IgD-negative memory B cell (primary cell): Measurements from ENCODE around the gene TUBB. TPM values are rescaled to one million over a fixed set of nuclear protein-coding genes. Genes with fewer than 3 reads are reported as not detected.

Experiments
- H3K27ac Mint-ChIP-seq, 3 donors: one replicate each; pipeline ENCODE4 v1.8.0; 2020 to 2022; ENCODE audit warnings: mild to moderate bottlenecking in 3 of 3, mixed read lengths in 3 of 3, moderate library complexity in 1 of 3
- H3K27me3 Mint-ChIP-seq: one replicate; pipeline ENCODE4 v1.8.0; 2021; ENCODE audit warnings: mixed read lengths
- H3K36me3 Mint-ChIP-seq: one replicate; pipeline ENCODE4 v1.8.0; 2020; ENCODE audit warnings: mild to moderate bottlenecking, mixed read lengths
- H3K4me1 Mint-ChIP-seq, 3 donors: one replicate each; pipeline ENCODE4 v1.8.0; 2020 to 2022; ENCODE audit warnings: mixed read lengths in 3 of 3, mild to moderate bottlenecking in 1 of 3
- H3K4me3 Mint-ChIP-seq, 4 donors: one replicate each; pipeline ENCODE4 v1.8.0; 2020 to 2022; ENCODE audit warnings: mild to moderate bottlenecking in 4 of 4, mixed read lengths in 4 of 4, moderate library complexity in 3 of 4
- H3K9me3 Mint-ChIP-seq, 3 donors: one replicate each; pipeline ENCODE4 v1.8.0; 2020 to 2021; ENCODE audit warnings: mixed read lengths in 3 of 3, mild to moderate bottlenecking in 1 of 3
- polyA plus RNA-seq: library from polyadenylated mRNA; unstranded; fragments of 300-500 nt; fragmentation: Illumina TruSeq; gene quantifications from one replicate; pipeline ENCODE4 v1.2.3, GENCODE V29; 2021

TUBB gene
- polyA plus RNA-seq = 156 TPM

- H3K27ac Mint-ChIP-seq = peak within 1 kb of the TSS; percentile 96 to 98 (median 98)
- H3K27me3 Mint-ChIP-seq = no peaks in the 10 kb centered on the region
- peak within 1 kb of the TSS; percentile 96 to 100 (median 98) for H3K4me3 Mint-ChIP-seq
- no peaks in the 10 kb centered on the region for H3K9me3 Mint-ChIP-seq
- H3K4me1 Mint-ChIP-seq = peaks cover 36 to 48% (median 48%) of the 10 kb centered on the region in 3 donors
- peaks cover 2% of the 10 kb centered on the region for H3K36me3 Mint-ChIP-seq
Measured at GRCh38 chr6:30719791-30720737, at the start of gene TUBB. Gene TUBB (plus strand): TSS chr6:30720352. CDS start chr6:30720507, 155 bp downstream.

GRCh38 chr6:30670760-30671527 is 49.2 kb upstream of the TUBB start:
- Mint-ChIP-seq H3K36me3 (peaks cover 3% of the 10 kb centered on the region), H3K27me3 (peaks cover 2% of the 10 kb centered on the region), H3K4me1 (peaks cover 10 to 19% (median 18%) of the 10 kb centered on the region in 3 donors), H3K27ac (peak overlapping the region in 2 of 3 donors; percentile 63 to 64), H3K4me3 (peak overlapping the region; percentile 66 to 84 (median 75)), H3K9me3 (no peaks in the 10 kb centered on the region)

- peaks cover 2% of the 10 kb centered on the region for H3K27me3 Mint-ChIP-seq
- peak within 1 kb of the TSS; percentile 83 to 96 (median 93) for H3K4me3 Mint-ChIP-seq
- no peaks in the 10 kb centered on the region for H3K9me3 Mint-ChIP-seq
- peak within 1 kb of the TSS; percentile 83 to 99 (median 88) for H3K27ac Mint-ChIP-seq
- peaks cover 15 to 24% (median 22%) of the 10 kb centered on the region in 3 donors for H3K4me1 Mint-ChIP-seq
- peaks cover 5% of the 10 kb centered on the region for H3K36me3 Mint-ChIP-seq
Measured at GRCh38 chr6:30672445-30673253, 47.5 kb upstream of the TUBB start, which contains the start of gene DHX16. Gene DHX16 (minus strand): TSS chr6:30673006. CDS start chr6:30672841, 165 bp downstream.

GRCh38 chr6:30676660-30677285 is 43.4 kb upstream of the TUBB start:
- Mint-ChIP-seq H3K27ac (peak overlapping the region; percentile 46 to 71 (median 56)), H3K36me3 (peaks cover 9% of the 10 kb centered on the region), H3K9me3 (no peaks in the 10 kb centered on the region), H3K27me3 (peaks cover 2% of the 10 kb centered on the region), H3K4me3 (peak overlapping the region in 1 of 4 donors; percentile 68), H3K4me1 (peaks cover 26 to 38% (median 29%) of the 10 kb centered on the region in 3 donors)

GRCh38 chr6:30678964-30679726 is 41.0 kb upstream of the TUBB start:
- Mint-ChIP-seq H3K4me1 (peaks cover 23 to 43% (median 25%) of the 10 kb centered on the region in 3 donors), H3K27ac (peak overlapping the region; percentile 57 to 100 (median 98)), H3K36me3 (peaks cover 15% of the 10 kb centered on the region), H3K4me3 (peak overlapping the region; percentile 99 to 100 (median 100)), H3K9me3 (no peaks in the 10 kb centered on the region), H3K27me3 (no peaks in the 10 kb centered on the region)

GRCh38 chr6:30679765-30680535 is 40.2 kb upstream of the TUBB start:
- Mint-ChIP-seq H3K4me3 (peak overlapping the region; percentile 99 to 100 (median 100)), H3K36me3 (peaks cover 16% of the 10 kb centered on the region), H3K4me1 (peaks cover 23 to 43% (median 23%) of the 10 kb centered on the region in 3 donors), H3K27me3 (no peaks in the 10 kb centered on the region), H3K27ac (peak overlapping the region; percentile 98 to 100 (median 98)), H3K9me3 (no peaks in the 10 kb centered on the region)

GRCh38 chr6:30681766-30682142 is 38.4 kb upstream of the TUBB start:
- Mint-ChIP-seq H3K27me3 (no peaks in the 10 kb centered on the region), H3K27ac (peak overlapping the region; percentile 98 to 100 (median 98)), H3K4me1 (peaks cover 19 to 38% (median 19%) of the 10 kb centered on the region in 3 donors), H3K36me3 (peaks cover 14% of the 10 kb centered on the region), H3K4me3 (peak overlapping the region; percentile 99 to 100 (median 100)), H3K9me3 (peaks cover 0 to 1% (median 0%) of the 10 kb centered on the region in 3 donors)

- H3K4me1 Mint-ChIP-seq = peaks cover 19 to 38% (median 19%) of the 10 kb centered on the region in 3 donors
- peaks cover 0 to 1% (median 0%) of the 10 kb centered on the region in 3 donors for H3K9me3 Mint-ChIP-seq
- peaks cover 13% of the 10 kb centered on the region for H3K36me3 Mint-ChIP-seq
- H3K4me3 Mint-ChIP-seq = peak overlapping the region; percentile 99 to 100 (median 100)
- H3K27me3 Mint-ChIP-seq = no peaks in the 10 kb centered on the region
- H3K27ac Mint-ChIP-seq = peak overlapping the region; percentile 98 to 100 (median 98)
Measured at GRCh38 chr6:30682143-30683117, 37.7 kb upstream of the TUBB start.

- H3K9me3 Mint-ChIP-seq = peaks cover 0 to 1% (median 0%) of the 10 kb centered on the region in 3 donors
- no peaks in the 10 kb centered on the region for H3K27me3 Mint-ChIP-seq
- peaks cover 24 to 43% (median 25%) of the 10 kb centered on the region in 3 donors for H3K4me1 Mint-ChIP-seq
- H3K27ac Mint-ChIP-seq = peak overlapping the region; percentile 98 to 100 (median 98)
- peaks cover 15% of the 10 kb centered on the region for H3K36me3 Mint-ChIP-seq
- peak overlapping the region; percentile 99 to 100 (median 100) for H3K4me3 Mint-ChIP-seq
Measured at GRCh38 chr6:30683183-30683979, 36.8 kb upstream of the TUBB start.

GRCh38 chr6:30683980-30684338 is 36.2 kb upstream of the TUBB start:
- Mint-ChIP-seq H3K27me3 (no peaks in the 10 kb centered on the region), H3K4me1 (peaks cover 27 to 46% (median 29%) of the 10 kb centered on the region in 3 donors), H3K27ac (peak overlapping the region; percentile 98 to 100 (median 98)), H3K4me3 (peak overlapping the region; percentile 99 to 100 (median 100)), H3K36me3 (peaks cover 14% of the 10 kb centered on the region), H3K9me3 (peaks cover 0 to 1% (median 0%) of the 10 kb centered on the region in 3 donors)
